NOMO-1 (cell line): ENCODE results near the gene SH2D6.
"Not testable (repeated sequence)": the region's sequence is repeated elsewhere in the genome, so short reads cannot be mapped to it uniquely, and the experiment has no call there.

Source experiments
- DNase-seq, 2 experiments: peaks; one replicate each; lab custom pipeline; 2025; ENCODE audit not compliant: unreplicated experiment in 2 of 2; lab: John Stamatoyannopoulos, UW

The SH2D6 gene

GRCh38 chr2:85438201-85439024 lies 19.9 kb downstream of the SH2D6 start:
- peak in 1 of 2 experiments; percentile 9 for DNase-seq

- DNase-seq: no peak
Observed at GRCh38 chr2:85439025-85439472, 20.5 kb downstream of the SH2D6 start.

- not testable (repeated sequence) for DNase-seq
Observed at GRCh38 chr2:85439569-85439968, 21.1 kb downstream of the SH2D6 start.

- DNase-seq: no peak
Observed at GRCh38 chr2:85439986-85440385, 21.5 kb downstream of the SH2D6 start.

- DNase-seq: no peak
Observed at GRCh38 chr2:85440729-85441128, 22.2 kb downstream of the SH2D6 start.

- peak in 1 of 2 experiments; percentile 30 for DNase-seq
Observed at GRCh38 chr2:85441864-85442263, 23.4 kb downstream of the SH2D6 start.

- DNase-seq: no peak
Observed at GRCh38 chr2:85444629-85445172, 26.2 kb downstream of the SH2D6 start.

- DNase-seq: no peak
Observed at GRCh38 chr2:85445316-85446295, 27.1 kb downstream of the SH2D6 start.

GRCh38 chr2:85446296-85447221 lies 28.0 kb downstream of the SH2D6 start:
- no peak for DNase-seq

GRCh38 chr2:85447222-85447585 lies 28.7 kb downstream of the SH2D6 start:
- no peak for DNase-seq

GRCh38 chr2:85448461-85449213 lies 30.1 kb downstream of the SH2D6 start:
- DNase-seq: no peak

- no peak for DNase-seq
Observed at GRCh38 chr2:85449214-85449588, 30.7 kb downstream of the SH2D6 start.

GRCh38 chr2:85452237-85452636 lies 33.7 kb downstream of the SH2D6 start:
- DNase-seq: no peak

- peak in 1 of 2 experiments; percentile 26 for DNase-seq
Observed at GRCh38 chr2:85453571-85453970, 35.1 kb downstream of the SH2D6 start.

- no peak for DNase-seq
Observed at GRCh38 chr2:85455552-85456090, 37.1 kb downstream of the SH2D6 start.

GRCh38 chr2:85457043-85457442 lies 38.5 kb downstream of the SH2D6 start:
- DNase-seq: no peak

GRCh38 chr2:85457877-85458316 lies 39.4 kb downstream of the SH2D6 start:
- DNase-seq: no peak

- no peak for DNase-seq
Observed at GRCh38 chr2:85458601-85459563, 40.4 kb downstream of the SH2D6 start.
